Astrocyte (in vitro differentiated cells and primary cell): ENCODE data around the gene INTS4.
"Not testable (repeated sequence)": the region's sequence is repeated elsewhere in the genome, so short reads cannot be mapped to it uniquely, and the experiment has no call there.

Experiments used
- CTCF ChIP-seq: IDR thresholded peaks from 2 replicates; pipeline ENCODE4 v1.5.1; 2011; ENCODE audit warnings: low read depth, mild to moderate bottlenecking, inconsistent platforms, low read length, moderate library complexity; ENCODE audit not compliant: insufficient read depth
- EZH2 ChIP-seq: IDR thresholded peaks from 2 replicates; pipeline ENCODE4 v1.6.1; 2012; ENCODE audit warnings: mild to moderate bottlenecking, low read length, inconsistent platforms; ENCODE audit not compliant: insufficient read depth

- TF ChIP-seq CTCF, EZH2: not testable (repeated sequence)
Observed at GRCh38 chr11:77930334-77931208, 63.9 kb downstream of the INTS4 start.
